HK-2 (cell line): ENCODE results near the gene NUP88.

ENCODE experiments used
- DNase-seq: peaks from one replicate; pipeline ENCODE4 v3.0.0-alpha.2; 2018; ENCODE audit not compliant: unreplicated experiment

NUP88 gene

DNA sequence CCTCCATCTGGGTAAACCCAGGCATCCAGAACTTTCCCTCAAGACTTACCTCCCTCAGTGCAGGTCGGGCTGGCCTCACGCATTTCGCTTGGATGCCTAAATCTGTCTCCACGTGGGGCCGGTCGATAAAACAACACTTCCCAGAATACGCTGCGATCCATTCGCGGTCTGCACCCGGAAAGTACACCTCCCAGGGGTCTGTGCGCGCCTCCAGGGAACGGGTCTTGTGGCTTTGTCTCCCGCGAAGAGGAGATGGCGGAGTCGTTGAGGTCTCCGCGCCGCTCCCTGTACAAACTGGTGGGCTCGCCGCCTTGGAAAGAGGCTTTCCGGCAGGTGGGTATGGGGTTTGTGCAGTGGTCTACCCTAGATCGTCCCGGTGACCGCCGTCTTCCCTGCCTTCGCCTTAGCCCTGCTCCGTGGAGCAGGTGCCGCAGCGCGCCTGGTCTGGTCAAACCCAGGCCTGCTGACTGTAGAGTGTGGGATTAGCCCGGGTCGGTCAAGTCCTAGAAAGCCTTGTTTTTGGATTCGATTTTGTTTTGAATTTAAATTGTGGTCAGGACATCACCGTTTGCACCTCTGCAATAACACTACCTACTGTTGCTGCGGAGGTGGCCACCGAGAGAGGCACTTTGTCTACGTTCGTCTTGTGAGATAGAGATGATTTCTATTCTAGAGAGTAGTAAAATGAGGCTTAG is 644 bp upstream of the NUP88 start, which contains the start of gene RPAIN:
RPAIN (plus strand) TSS at position 224 of the 695 bp plus-strand sequence; CDS start at position 253, 29 bp downstream.
- DNase-seq = peak; percentile 81

GRCh38 chr17:5418858-5419355 is 555 bp downstream of the NUP88 start:
- DNase-seq = no peak

- no peak for DNase-seq
Measured at GRCh38 chr17:5416901-5417300, 2.6 kb downstream of the NUP88 start.

GRCh38 chr17:5413682-5414081 is 5.8 kb downstream of the NUP88 start:
- DNase-seq = no peak

DNA sequence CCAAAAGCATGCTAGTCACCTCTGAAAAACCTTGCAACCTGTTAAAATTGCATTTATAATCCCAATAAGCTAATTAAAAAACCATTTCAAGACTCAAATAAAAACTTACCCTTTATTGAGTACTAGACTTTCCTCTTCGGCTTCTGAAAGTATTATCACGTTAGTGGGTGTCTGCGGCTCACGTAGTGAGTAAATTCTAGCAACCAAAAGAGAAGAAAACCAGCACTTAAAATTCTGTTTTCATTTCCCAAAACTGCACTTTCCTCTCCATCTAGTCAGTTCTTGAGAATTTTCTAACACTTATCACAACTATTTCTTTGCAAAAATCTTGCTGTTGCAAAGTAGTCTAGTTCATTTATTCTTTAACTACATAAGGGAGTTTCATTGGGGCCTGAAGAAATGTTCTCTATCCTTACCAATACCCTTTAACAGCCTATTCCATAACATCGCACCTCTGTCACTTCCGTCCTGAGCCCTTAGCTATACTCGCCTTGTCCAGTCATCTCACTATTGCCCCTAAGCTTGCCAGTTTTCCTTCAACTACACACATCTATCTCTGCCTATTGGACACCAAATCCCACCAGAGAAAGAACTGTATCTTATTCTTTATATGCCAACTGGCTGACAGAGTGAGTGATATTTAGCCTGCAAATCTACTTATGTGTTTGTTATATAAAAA is 8.7 kb downstream of the NUP88 start:
- no peak for DNase-seq

DNA sequence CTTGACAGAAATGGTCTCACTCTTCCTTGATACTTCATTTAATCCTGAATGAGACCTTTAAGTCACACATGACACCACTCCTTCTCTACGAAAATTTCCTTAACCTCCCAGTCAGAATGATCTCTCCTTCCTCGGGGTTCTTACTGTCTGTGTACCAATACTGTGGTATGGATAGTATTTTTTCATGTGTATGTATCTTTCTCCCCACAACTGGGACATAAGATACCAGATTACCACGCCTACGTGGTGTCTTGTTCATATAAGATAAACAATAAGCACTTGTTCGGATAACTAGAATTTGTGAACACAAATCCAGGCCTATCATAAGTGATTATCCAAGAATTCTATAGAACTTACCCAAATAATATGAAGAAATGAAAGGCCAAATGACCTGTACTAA is 11.3 kb downstream of the NUP88 start:
- DNase-seq = no peak

GRCh38 chr17:5405400-5405799 is 14.1 kb downstream of the NUP88 start:
- DNase-seq = no peak

DNA sequence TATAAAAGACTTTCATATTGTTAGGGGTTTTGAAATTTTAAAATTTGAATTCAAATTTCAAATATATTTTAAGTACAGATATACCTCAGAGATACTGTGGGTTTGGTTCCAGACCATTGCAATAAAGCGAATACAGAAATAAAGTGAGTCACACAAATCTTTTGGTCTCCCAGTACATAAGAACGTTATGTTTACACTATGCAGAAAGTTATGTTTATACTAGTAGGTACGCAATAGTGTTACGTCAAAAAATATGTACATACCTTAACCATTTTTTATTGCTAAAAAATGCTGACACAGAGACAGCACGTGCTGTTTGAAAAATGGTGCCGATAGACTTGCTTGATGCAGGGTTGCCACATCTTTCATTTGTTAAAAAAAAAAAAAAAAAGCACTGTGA is 19.7 kb downstream of the NUP88 start:
- DNase-seq = no peak

- DNase-seq = no peak
Measured at GRCh38 chr17:5396612-5397011, 22.9 kb downstream of the NUP88 start.

- DNase-seq = no peak
Measured at GRCh38 chr17:5391678-5392077, 27.8 kb downstream of the NUP88 start.

DNA sequence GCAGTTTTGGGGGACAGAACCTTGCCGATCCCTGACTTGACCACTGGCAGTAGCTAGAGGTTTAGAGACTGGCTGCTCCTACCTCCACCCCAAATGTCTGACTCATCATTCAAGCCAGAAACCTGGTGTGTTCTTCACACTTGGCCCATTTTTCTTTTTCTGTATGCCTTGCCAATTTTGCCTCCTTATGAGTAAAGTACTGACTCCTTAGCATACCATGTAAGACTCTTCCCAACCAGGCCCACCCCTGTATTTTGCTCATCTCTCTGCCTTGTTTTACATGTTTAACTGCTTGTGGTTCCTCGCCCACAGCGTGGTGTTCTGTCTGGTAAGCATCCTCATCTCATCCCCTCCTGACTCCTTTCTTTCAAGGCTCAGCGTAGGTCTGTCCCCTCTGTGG is 37.9 kb downstream of the NUP88 start:
- DNase-seq = no peak

DNA sequence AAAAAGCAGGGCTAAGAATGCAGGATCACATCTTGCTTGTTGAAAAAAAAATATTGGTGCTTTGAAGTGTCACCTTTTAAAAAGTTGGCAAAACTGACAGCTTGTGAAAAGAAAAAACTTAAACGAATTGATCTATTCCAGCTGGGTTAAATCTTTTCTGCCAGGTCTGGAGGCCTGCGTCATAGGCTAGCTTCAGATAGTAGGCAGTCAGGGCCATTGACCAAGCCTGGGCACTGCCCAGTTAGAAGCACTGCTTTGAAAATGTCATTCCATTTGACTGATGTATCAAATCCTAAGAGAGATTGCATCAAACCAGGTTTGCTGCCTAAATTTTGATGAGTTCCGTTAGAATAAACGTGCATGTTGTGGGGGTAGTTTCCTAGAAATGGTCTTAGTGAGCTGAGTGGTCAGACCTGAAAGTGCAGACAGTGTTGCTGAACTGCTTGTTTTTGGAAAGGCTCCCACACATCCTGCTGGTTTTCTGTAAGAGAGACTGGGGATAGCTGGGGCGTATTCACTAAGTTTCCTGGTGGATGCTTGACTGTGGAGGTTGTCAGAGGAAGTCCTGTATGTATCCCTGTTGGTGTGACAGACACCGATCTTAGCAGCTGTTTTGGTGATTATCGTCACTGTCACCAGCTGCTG is 38.8 kb downstream of the NUP88 start:
- DNase-seq = no peak

DNA sequence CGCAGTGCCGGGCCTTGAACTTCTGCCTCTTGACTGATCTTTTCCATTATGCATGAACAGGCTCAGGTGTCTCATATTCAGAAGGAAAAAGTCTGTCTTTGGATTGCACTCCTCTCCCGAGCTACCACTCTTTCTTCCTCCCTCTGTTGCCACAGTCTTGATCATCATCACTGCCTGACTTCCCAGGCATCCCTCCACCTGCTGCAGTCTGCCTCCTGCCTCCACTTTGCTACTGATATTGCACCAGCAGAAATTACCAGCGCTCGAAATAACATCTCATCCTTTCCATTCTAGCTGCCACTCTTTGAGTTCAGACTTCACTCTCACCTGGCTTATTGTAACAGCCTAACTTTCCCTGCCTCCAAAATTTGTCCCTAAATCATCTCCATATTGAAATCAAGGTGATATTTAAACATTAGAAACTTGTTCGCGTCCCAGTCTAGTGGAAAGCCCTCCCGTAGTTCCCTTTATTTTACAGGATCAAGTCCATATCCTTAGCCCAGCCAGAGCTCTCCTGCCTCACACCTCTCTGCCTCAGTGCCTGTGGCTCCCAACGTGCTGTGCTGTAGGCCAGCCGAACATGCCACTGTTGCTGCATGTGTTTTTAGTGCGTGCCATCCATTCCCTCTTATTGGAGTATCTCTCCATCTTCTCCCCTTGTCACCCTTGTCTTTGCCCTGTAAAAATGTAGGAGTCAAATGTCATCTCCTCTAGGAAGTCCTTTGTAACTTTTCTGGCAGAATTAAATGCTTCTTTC is 39.9 kb downstream of the NUP88 start:
- no peak for DNase-seq

GRCh38 chr17:5378566-5379207 is 40.8 kb downstream of the NUP88 start:
- no peak for DNase-seq

- DNase-seq = no peak
Measured at GRCh38 chr17:5373112-5373511, 46.4 kb downstream of the NUP88 start.

- DNase-seq = no peak
Measured at GRCh38 chr17:5370411-5370810, 49.1 kb downstream of the NUP88 start.

DNA sequence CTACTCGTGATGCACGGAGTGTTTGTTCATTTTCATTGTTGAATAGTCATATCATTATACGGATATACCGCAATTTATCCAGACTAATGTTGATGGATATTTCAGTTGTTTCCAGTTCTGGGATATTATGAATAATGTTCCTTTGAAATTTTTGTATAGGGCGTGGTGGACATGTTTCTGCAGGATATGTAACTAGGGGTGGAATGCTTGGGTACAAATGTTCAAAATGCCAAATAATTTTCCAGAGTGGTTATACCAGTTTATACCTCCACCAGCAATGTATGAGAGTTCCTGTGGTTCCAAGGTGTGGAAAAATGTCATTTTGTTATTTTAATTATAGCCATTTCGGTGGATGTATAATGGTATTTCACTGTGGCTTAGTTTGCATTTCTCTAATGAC is 53.6 kb downstream of the NUP88 start:
- DNase-seq = no peak

DNA sequence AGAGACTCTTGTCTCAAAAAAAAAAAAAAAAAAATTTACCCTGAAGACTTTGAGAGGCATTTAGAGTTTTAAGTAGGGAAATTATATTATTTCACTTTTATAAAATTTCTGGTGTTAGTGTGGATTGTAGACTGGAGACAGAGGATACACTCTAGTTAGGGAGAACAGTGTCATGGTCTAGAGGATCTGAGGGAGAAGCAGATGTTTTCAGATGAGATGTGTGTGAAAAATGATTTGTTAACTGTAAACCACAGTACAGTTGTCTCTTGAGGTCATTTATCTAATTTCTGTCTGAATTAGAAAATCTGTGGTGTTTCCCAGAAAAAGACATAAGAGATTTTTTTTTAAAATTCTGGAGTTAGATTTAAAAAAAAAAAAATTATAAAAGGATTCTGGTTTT is 54.8 kb downstream of the NUP88 start:
- DNase-seq = no peak

- no peak for DNase-seq
Measured at GRCh38 chr17:5364156-5364555, 55.3 kb downstream of the NUP88 start.

DNA sequence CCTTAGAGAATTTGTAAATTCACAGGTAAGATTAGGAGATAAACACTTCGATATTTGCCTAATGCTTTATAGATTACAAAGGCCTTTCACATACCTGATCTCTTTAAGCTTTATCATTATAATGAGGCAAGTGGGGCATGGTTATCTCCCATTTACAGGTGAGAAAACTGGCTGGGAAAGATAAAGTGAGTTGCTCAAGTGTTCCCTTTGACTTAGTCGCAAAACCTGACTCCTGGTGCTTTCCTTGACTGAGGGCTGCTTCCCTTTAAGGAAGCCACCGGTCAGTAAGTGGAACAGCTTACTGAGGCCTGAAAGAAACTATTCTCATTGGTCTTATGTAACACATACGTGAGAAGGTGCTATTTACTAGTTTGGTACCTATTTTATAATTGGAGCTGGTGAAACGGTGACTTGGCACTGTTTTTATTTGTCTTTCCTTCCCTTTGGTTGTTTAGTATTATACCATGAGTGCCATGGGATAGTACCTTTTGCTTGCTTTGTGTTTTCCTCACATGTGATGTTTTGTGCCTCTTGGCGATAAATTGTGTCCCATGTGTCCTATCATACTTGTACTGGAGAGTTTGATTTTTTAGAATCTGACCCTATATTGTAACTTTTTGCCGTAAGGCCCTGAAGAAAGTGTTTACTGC is 57.2 kb downstream of the NUP88 start:
- no peak for DNase-seq

- no peak for DNase-seq
Measured at GRCh38 chr17:5361426-5361825, 58.0 kb downstream of the NUP88 start.
